KOPT-K1 (cell line): Measurements from ENCODE around the gene OSBP2.

Experiments used
- H3K27ac ChIP-seq: fragments of 200-600 bp; sonication (generic); 2 replicates; pipeline ENCODE4 v1.5.1; 2016; ENCODE audit warnings: antibody characterized with exemption, mild to moderate bottlenecking, low read depth, low read length; ENCODE audit not compliant: poor library complexity, severe bottlenecking
- H3K36me3 ChIP-seq: fragments of 200-600 bp; sonication (generic); 2 replicates; pipeline ENCODE4 v1.5.1; 2017; ENCODE audit warnings: antibody characterized with exemption, mild to moderate bottlenecking, low read length, moderate library complexity; ENCODE audit not compliant: insufficient read depth
- H3K9me3 ChIP-seq: fragments of 200-600 bp; sonication (generic); 2 replicates; pipeline ENCODE4 v1.5.1; 2017; ENCODE audit warnings: antibody characterized with exemption, low read length, mild to moderate bottlenecking; ENCODE audit not compliant: insufficient read depth, poor library complexity, severe bottlenecking

The OSBP2 gene

DNA sequence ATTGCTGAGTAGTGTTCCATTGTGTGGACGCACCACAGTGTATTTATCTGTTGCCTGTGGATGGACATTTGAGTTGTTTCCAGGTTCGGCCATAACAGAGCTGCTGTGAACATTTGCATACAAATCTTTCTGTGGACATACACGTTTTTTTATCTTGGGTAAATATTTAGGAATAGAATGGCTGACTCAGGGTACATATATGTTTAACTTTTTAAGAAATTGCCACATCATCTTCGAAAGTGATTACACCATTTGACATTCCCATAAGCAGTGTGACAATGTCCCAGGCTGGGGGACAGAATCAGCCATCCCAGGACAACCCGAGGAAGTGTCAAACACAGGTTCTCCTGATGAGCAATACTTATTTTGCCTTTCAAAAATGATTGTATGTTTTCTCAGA is 87.9 kb downstream of the OSBP2 start:
- H3K27ac ChIP-seq, result no peak overlapping the region
- H3K36me3 ChIP-seq, result no peaks in the 10 kb centered on the region
- no peaks in the 10 kb centered on the region for H3K9me3 ChIP-seq

DNA sequence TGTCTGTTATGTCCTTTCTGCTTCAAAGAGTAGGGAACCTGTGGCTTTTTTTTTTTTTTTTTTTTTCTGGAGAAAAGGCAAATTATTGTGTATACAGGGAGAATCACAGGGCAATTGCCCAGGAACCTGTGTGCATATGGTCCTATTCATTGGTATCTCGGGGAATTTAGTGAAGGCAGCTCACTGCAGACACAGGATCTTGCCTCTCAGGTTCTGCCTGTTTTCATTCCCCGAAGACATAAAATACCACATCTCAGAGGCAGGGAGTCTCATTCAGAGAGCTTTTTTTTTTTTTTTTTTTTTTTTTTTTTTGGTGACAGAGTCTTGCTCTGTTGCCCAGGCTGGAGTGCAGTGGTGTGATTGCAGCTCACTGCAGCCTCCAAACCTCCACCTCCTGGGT is 88.3 kb downstream of the OSBP2 start:
- H3K27ac ChIP-seq, result no peak overlapping the region
- no peaks in the 10 kb centered on the region for H3K36me3 ChIP-seq
- no peaks in the 10 kb centered on the region for H3K9me3 ChIP-seq

DNA sequence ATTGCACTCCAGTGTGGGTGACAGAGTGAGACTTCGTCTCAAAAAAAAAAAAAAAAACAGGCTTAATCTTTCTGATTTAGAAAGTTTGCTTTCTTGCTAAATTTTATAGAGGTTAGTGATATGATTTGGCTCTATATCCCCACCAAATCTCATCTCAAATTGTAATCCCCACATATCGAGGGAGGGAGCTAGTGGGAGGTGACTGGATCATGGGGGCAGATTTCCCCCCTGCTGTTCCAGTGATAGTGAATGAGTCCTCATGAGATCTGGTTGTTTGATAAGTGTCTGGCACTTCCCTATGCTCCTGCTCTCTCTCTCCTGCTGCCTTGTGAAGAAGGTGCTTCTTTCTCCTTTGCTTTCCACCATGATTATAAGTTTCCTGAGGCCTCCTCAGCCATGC is 90.9 kb downstream of the OSBP2 start:
- H3K36me3 ChIP-seq, result no peaks in the 10 kb centered on the region
- no peak overlapping the region for H3K27ac ChIP-seq
- H3K9me3 ChIP-seq, result no peaks in the 10 kb centered on the region

DNA sequence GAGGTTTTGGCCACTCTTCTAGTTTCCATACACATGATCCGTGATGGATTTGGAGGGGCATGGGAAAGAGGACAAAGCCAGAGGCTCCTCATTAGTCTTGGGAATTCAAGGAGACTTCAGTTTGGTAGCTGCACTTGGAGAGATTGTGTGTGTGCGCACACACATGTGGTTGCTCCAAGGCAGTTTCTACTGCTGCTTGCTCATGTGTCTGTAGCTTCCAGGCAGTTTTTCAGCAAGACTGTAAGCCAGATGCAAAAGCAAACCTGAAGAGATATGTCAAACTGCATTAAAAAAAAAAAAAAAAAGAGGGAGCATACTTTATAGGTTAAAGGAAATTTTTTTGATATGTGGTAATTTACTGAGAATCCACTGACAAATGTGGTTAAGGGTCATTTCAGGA is 95.7 kb downstream of the OSBP2 start:
- H3K36me3 ChIP-seq, result no peaks in the 10 kb centered on the region
- no peaks in the 10 kb centered on the region for H3K9me3 ChIP-seq
- no peak overlapping the region for H3K27ac ChIP-seq

- H3K9me3 ChIP-seq, result no peaks in the 10 kb centered on the region
- H3K27ac ChIP-seq, result no peak overlapping the region
- H3K36me3 ChIP-seq, result no peaks in the 10 kb centered on the region
Measured at GRCh38 chr22:30792456-30792855, 97.8 kb downstream of the OSBP2 start.

GRCh38 chr22:30795118-30795517 is 100.4 kb downstream of the OSBP2 start:
- H3K9me3 ChIP-seq, result no peaks in the 10 kb centered on the region
- H3K36me3 ChIP-seq, result no peaks in the 10 kb centered on the region
- H3K27ac ChIP-seq, result no peak overlapping the region

GRCh38 chr22:30801695-30802094 is 107.0 kb downstream of the OSBP2 start:
- H3K27ac ChIP-seq, result no peak overlapping the region
- no peaks in the 10 kb centered on the region for H3K36me3 ChIP-seq
- no peaks in the 10 kb centered on the region for H3K9me3 ChIP-seq

DNA sequence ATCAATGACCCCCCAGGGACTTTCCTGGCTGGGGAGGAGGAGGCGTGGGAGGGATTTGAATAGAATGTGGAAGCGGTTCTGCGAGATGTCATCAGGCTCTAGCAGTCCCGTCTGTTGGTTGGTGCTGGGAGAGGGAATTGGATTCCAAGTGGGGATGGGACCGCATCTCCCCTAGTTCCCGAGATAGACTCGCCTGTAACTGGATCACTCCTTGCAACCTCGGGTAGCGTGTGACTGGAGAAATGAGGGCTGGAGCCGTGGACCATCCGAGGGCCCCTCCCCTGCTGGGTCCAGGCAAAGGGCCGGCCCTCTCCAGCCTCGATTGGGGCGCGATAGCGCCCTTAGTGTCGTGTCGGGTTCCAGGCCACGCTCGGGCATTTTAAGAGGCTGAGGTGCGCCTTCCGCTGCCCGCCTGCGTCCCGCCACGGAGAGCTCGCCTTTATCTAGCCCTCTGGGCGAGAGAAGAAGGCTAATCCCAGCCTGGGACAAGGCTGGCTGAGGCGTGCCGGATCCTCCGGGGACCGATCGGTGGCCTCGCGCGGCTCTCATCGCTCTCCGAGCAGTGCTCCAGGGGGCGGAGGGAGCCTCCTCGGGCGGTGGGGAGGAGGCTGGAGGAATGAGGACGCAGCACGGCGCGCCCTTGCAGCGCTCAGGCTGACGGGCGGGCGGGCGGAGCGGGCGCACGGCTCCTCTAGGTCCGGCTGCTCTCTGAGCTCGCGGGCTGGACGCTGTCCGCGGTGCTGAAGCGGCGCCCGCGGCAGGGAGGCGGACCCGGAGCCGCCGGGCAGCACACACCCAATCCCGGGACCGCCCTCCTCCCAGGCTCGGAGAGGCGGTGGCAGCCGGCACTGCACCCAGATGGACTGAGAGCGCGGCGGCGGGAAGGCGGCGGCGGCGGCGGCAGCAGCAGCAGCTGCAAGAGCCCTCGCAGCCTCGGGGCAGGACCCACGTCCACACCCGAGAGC is 107.8 kb downstream of the OSBP2 start:
- Histone ChIP-seq H3K9me3 (no peaks in the 10 kb centered on the region), H3K36me3 (no peaks in the 10 kb centered on the region), H3K27ac (no peak overlapping the region)

- Histone ChIP-seq H3K36me3 (no peaks in the 10 kb centered on the region), H3K27ac (no peak overlapping the region), H3K9me3 (no peaks in the 10 kb centered on the region)
Measured at GRCh38 chr22:30803679-30804078, 109.0 kb downstream of the OSBP2 start.

- Histone ChIP-seq H3K36me3 (no peaks in the 10 kb centered on the region), H3K9me3 (no peaks in the 10 kb centered on the region), H3K27ac (no peak overlapping the region)
Measured at GRCh38 chr22:30804626-30805025, 110.0 kb downstream of the OSBP2 start.

- no peaks in the 10 kb centered on the region for H3K36me3 ChIP-seq
- H3K27ac ChIP-seq, result no peak overlapping the region
- H3K9me3 ChIP-seq, result no peaks in the 10 kb centered on the region
Measured at GRCh38 chr22:30806391-30806861, 111.8 kb downstream of the OSBP2 start.

DNA sequence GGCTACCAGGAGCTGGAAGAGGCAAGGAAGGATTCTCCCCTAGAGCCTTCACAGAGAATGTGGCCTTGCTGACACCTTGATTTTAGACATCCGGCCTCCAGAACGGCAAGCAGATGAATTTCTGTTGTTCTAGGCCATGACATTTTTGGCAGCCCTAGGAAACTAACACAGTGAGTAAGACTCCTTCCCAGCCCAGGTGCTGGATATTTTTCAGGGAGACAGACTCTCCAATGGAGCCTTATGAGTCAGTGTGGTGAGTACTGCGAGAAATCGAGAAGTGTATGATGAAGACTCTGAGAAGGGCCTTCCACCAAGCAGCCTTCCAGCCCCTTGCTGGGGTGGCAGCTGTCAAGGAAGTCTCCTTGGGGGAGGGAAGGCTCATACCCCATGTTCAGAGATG is 114.4 kb downstream of the OSBP2 start:
- H3K27ac ChIP-seq, result no peak overlapping the region
- no peaks in the 10 kb centered on the region for H3K36me3 ChIP-seq
- H3K9me3 ChIP-seq, result no peaks in the 10 kb centered on the region

- Histone ChIP-seq H3K36me3 (no peaks in the 10 kb centered on the region), H3K9me3 (no peaks in the 10 kb centered on the region), H3K27ac (no peak overlapping the region)
Measured at GRCh38 chr22:30810105-30810504, 115.4 kb downstream of the OSBP2 start.

- H3K27ac ChIP-seq, result no peak overlapping the region
- no peaks in the 10 kb centered on the region for H3K36me3 ChIP-seq
- H3K9me3 ChIP-seq, result no peaks in the 10 kb centered on the region
Measured at GRCh38 chr22:30813936-30814335, 119.3 kb downstream of the OSBP2 start.

DNA sequence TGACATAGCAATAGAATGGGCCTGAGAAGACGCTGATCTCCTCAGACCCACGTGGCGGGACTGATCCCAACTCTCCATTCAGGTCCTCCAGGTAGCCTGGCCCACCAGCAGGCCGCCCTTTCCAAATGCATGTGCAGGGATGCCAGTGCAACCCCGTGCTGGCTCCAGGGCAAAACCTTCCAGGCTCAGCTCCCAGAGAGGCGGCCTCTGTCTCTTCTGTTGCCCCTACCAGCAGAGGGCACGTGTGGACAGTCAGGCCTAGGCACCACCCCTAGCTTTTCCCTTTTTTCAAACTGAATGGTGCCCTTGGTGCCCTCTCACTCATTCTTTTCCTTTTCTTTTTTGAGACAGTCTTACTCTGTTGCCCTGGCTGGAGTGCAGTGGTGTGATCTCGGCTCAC is 121.7 kb downstream of the OSBP2 start:
- Histone ChIP-seq H3K9me3 (no peaks in the 10 kb centered on the region), H3K27ac (no peak overlapping the region), H3K36me3 (no peaks in the 10 kb centered on the region)

- Histone ChIP-seq H3K36me3 (no peaks in the 10 kb centered on the region), H3K27ac (no peak overlapping the region), H3K9me3 (no peaks in the 10 kb centered on the region)
Measured at GRCh38 chr22:30821381-30821780, 126.7 kb downstream of the OSBP2 start.
